Endothelial cell (in vitro differentiated cells): Measurements from ENCODE around the gene HLA-DMA. TPM values are rescaled to one million over a fixed set of nuclear protein-coding genes. Genes with fewer than 3 reads are reported as not detected.
A peak's percentile ranks its signal among the peaks of the same experiment; 100 is the strongest.

Experiments used
- DNase-seq: peaks from one replicate; pipeline ENCODE4 v3.0.0; 2021; ENCODE audit warnings: low spot score
- H3K27ac Mint-ChIP-seq: one replicate; pipeline ENCODE4 v1.8.0; 2021; ENCODE audit warnings: mixed read lengths, inconsistent platforms; ENCODE audit not compliant: unreplicated experiment
- H3K27me3 Mint-ChIP-seq: one replicate; pipeline ENCODE4 v1.8.0; 2021; ENCODE audit warnings: mild to moderate bottlenecking, moderate library complexity, mixed read lengths, inconsistent platforms; ENCODE audit not compliant: unreplicated experiment
- H3K36me3 Mint-ChIP-seq: one replicate; pipeline ENCODE4 v1.8.0; 2021; ENCODE audit warnings: mild to moderate bottlenecking, low read depth, mixed read lengths, inconsistent platforms; ENCODE audit not compliant: unreplicated experiment
- H3K4me1 Mint-ChIP-seq: one replicate; pipeline ENCODE4 v1.8.0; 2021; ENCODE audit warnings: mild to moderate bottlenecking, mixed read lengths, inconsistent platforms; ENCODE audit not compliant: unreplicated experiment
- H3K4me3 Mint-ChIP-seq: one replicate; pipeline ENCODE4 v1.8.0; 2021; ENCODE audit warnings: mild to moderate bottlenecking, mixed read lengths, inconsistent platforms; ENCODE audit not compliant: unreplicated experiment
- H3K9me3 Mint-ChIP-seq: one replicate; pipeline ENCODE4 v1.8.0; 2021; ENCODE audit warnings: mixed read lengths, inconsistent platforms; ENCODE audit not compliant: unreplicated experiment
- CTCF ChIP-seq: fragments of 200-600 bp; sonication (generic); IDR thresholded peaks from one replicate; pipeline ENCODE4 v1.5.0; 2021; ENCODE audit warnings: antibody characterized with exemption; ENCODE audit not compliant: unreplicated experiment
- total RNA-seq: library from RNA; stranded (reverse); fragmentation: NEBNext Ultra II Directional; extraction: Animal tissue kit (Norgen Biotek cat#: 25700); gene quantifications from one replicate; pipeline ENCODE4 v1.2.1, GENCODE V29; 2021; ENCODE audit not compliant: unreplicated experiment

HLA-DMA gene
- total RNA-seq, 1 donor from 2014 or later, result 13.0 TPM

DNA sequence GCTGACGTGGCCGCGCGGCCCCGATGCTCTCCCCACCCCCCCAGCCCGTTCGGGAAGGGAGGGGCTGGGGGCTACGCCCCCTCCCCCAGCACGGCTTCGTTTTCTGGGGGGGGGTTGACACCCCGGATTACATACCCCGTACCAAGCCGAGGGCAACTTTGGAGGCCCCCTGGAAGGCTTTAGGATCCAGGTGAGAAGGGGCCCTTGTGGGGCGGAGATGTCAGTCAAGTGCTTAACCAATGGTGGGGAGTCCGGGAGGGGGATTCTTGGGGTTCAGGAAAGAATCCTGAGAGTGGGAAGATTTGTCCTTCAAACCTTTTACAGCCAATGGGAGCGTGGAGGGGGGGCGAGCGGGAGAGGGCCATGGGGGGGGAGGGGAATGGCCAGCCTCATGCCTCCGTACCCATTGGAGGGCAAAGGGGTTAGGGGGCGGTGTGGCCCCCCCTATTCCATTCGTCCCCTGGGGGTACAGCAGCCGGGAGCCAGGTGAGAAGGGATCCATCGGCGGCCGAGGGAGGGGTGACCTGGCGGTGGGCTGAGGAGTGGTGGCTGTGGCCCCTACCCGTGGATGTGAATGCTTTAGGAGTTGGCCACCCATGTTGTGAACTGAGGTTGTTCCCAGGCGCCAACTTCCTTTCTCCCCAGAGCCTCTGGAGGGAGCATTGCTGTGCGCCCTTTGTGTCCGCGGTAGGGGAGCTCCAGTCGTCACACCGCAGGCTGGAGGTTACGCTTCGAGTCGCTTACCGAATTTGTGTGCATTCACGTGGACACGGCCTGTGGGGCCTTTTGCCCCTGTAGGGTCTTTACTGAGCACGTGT lies 16.2 kb upstream of the HLA-DMA start:
- Mint-ChIP-seq H3K4me3 (peak overlapping the region; percentile 97), H3K9me3 (no peaks in the 10 kb centered on the region), H3K27me3 (peaks cover 18% of the 10 kb centered on the region), H3K27ac (peak overlapping the region; percentile 100), H3K4me1 (peaks cover 54% of the 10 kb centered on the region), H3K36me3 (peaks cover 29% of the 10 kb centered on the region)
- no peak for TF ChIP-seq CTCF
- peak; percentile 53 for DNase-seq

DNA sequence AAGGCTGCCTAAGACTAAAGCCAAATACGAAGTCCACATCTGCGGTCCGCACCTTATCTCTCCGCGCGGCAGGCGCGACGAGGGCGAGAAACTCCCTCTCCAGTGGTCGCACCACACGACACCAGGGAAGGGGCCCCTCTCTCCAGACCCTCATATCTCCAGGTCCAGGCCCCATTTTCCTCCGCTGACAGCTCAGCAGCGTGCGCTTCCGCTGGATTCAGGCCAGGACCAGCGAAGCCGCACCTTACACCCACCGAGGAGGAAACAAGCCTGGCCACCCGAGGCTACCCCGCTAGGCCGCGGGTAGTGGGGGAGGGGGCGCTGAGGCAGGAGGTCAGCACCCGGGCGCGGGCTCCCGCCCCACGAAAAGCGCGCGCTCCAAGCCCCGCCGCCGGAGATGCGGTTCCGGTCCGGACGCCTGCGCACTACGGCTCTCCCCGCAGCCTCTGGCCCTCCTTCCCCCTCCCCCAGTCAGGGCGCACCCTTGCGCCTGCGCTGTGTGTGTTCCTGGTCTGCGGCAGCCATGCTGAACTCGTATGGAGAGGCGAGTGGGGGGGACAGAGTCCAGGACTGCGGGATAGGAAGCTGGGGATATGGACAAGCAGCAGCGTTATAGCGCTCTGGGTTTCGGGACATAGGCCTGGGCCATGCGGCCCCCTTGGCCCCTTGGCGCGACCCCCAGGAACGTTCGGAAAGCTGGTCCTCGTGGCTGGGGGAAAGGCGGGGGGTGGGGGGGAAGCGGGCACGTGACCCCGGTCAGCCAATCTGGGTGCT lies 15.4 kb upstream of the HLA-DMA start, which contains the start of gene BRD2:
BRD2 (plus strand) TSS at position 502 of the 774 bp plus-strand sequence. CDS start 4,305 bp downstream, outside the sequence.
- H3K27ac Mint-ChIP-seq, result peak within 1 kb of the TSS; percentile 100
- no peaks in the 10 kb centered on the region for H3K9me3 Mint-ChIP-seq
- peak within 1 kb of the TSS; percentile 97 for H3K4me3 Mint-ChIP-seq
- H3K36me3 Mint-ChIP-seq, result peaks cover 21% of the 10 kb centered on the region
- DNase-seq, result peak; percentile 95
- H3K4me1 Mint-ChIP-seq, result peaks cover 49% of the 10 kb centered on the region
- peaks cover 12% of the 10 kb centered on the region for H3K27me3 Mint-ChIP-seq
- TF ChIP-seq CTCF, result no peak

DNA sequence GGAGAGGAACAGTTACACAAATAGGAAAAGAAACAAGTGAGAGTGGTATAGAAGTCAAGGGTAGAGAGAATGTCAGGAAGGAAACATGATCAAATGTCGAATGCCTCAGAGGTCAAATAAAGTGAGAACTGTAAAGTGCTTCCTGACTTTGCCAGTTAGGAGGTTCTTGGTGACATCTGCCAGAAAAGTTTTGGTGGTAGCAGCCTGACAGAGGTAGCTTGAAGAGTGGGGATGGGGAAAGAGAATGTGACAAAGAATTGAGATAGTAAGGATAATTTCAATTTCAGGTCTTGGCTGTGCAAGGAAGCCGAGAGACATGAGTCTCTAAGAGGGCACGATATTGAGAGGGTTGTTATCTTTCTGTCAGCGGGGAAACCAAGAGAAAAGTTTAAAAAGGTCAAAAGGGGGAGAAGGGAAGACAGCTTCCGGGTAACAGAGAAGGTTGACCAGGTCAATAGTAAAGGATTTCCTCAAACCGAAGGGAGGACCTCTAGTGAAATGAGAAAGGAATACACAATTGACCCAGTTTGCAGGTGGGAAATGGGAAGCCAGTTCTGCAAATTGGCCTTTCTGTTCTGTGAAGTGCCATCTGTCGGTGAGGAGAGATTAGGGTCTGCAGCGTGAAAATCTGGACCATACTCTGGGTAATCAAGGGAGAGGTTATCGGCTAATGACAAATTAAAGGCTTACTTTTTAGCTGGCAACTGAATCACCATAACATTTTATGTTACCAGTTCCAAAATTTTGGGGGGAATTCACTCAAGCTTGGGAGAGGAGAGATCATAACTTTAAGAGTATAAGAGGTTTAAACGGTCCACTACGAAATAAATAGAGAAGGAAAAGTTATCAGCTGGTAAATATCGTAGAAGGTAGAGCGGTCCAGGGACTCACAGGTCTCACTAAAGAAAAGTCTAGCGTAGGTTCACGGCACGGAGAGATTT lies 14.5 kb upstream of the HLA-DMA start:
- TF ChIP-seq CTCF, result no peak
- H3K27me3 Mint-ChIP-seq, result peaks cover 11% of the 10 kb centered on the region
- H3K4me3 Mint-ChIP-seq, result peak overlapping the region; percentile 92
- DNase-seq, result peak; percentile 25
- peak overlapping the region; percentile 81 for H3K27ac Mint-ChIP-seq
- peaks cover 49% of the 10 kb centered on the region for H3K4me1 Mint-ChIP-seq
- no peaks in the 10 kb centered on the region for H3K9me3 Mint-ChIP-seq
- peaks cover 13% of the 10 kb centered on the region for H3K36me3 Mint-ChIP-seq

DNA sequence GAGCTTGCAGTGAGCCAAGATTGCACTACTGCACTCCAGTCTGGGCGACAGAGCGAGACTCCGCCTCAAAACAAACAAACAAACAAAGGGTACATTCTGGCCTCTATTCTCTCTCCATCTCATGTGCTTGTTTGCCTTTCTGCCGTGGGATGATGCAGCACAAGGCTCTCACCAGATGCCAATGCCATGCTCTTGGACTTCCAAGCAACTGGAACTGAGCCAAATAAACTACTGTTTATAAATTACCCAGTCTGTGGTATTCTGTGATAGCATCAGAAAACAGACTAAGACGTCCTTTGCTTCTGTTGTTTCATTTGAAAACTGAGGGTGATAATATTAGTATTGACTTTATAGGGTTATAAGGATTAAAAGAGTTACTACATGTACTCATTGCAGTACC lies 11.9 kb upstream of the HLA-DMA start:
- no peak overlapping the region for H3K4me3 Mint-ChIP-seq
- H3K4me1 Mint-ChIP-seq, result peaks cover 56% of the 10 kb centered on the region

More for the DNA sequence above, 11.9 kb upstream of the HLA-DMA start:
- DNase-seq, result no peak
- no peaks in the 10 kb centered on the region for H3K9me3 Mint-ChIP-seq
- peaks cover 5% of the 10 kb centered on the region for H3K27me3 Mint-ChIP-seq
- H3K27ac Mint-ChIP-seq, result no peak overlapping the region
- TF ChIP-seq CTCF, result no peak
- peaks cover 5% of the 10 kb centered on the region for H3K36me3 Mint-ChIP-seq
